Ovary (tissue), 9 donors: Measurements from ENCODE around the gene MCCD1. TPM values are rescaled to one million over a fixed set of nuclear protein-coding genes. Genes with fewer than 3 reads are reported as not detected.
A peak's percentile ranks its signal among the peaks of the same experiment; 100 is the strongest.

Experiments used
- DNase-seq, 5 donors: peaks; one replicate each; pipeline ENCODE4 v3.0.0-alpha.2; 2019 to 2020
- H3K27ac ChIP-seq, 2 donors: fragments of 200-600 bp; one replicate each; pipeline versions ENCODE4 v1.5.1 to v1.8.0; 2019 to 2022
- H3K27me3 ChIP-seq: fragments of 200-600 bp; one replicate; pipeline ENCODE4 v1.8.0; 2022
- H3K36me3 ChIP-seq: fragments of 200-600 bp; sonication (generic); one replicate; pipeline ENCODE4 v1.5.1; 2019
- H3K4me1 ChIP-seq: one replicate; pipeline ENCODE4 v1.8.1; 2013; ENCODE audit warnings: mild to moderate bottlenecking, moderate library complexity; ENCODE audit not compliant: insufficient read depth
- H3K4me3 ChIP-seq: fragments of 200-600 bp; sonication (generic); one replicate; pipeline ENCODE4 v1.5.1; 2017
- H3K9me3 ChIP-seq, 2 donors: fragments of 200-600 bp in 1 of 2; sonication (generic) in 1 of 2; one replicate each; pipeline versions ENCODE4 v1.5.1 to v1.8.1; 2013 to 2019; ENCODE audit warnings: mild to moderate bottlenecking in 1 of 2, moderate library complexity in 1 of 2
- CTCF ChIP-seq, 3 donors: fragments of 450-650 bp in 2 of 3; fragments of 200-600 bp in 1 of 3; IDR thresholded peaks; one replicate each; pipeline versions ENCODE4 v1.5.1 to v1.8.0; 2016 to 2022; ENCODE audit warnings: antibody characterized with exemption in 3 of 3, mild to moderate bottlenecking in 1 of 3
- EP300 ChIP-seq: sonication (generic); formaldehyde crosslinking; IDR thresholded peaks from one replicate; pipeline ENCODE4 v1.6.1; 2017; ENCODE audit warnings: antibody characterized with exemption
- POLR2A ChIP-seq: fragments of 450-650 bp; IDR thresholded peaks from one replicate; pipeline ENCODE4 v1.6.1; 2017; ENCODE audit warnings: antibody characterized with exemption, mild to moderate bottlenecking, moderate library complexity
- WGBS, 3 donors: extraction: QIAGEN DNeasy Blood & Tissue Kit in 1 of 3; methylation state at CpG; one replicate each; pipeline versions ENCODE4 v1.1.5 to v1.1.7; 2013 to 2017; 5-methylcytosine and 5-hydroxymethylcytosine counted together
- intact Hi-C, 4 donors: fragments of 100-400 bp; cut with DNase I; formaldehyde crosslinking; loops; one replicate each; pipeline versions ENCODE4 v1.11.0 to v1.15.1; 2022 to 2023
- polyA plus RNA-seq, 2 donors: library from polyadenylated mRNA; stranded (reverse); fragments of 200-250 nt in 1 of 2; fragments of 350-450 nt in 1 of 2; fragmentation: Illumina TruSeq in 1 of 2; extraction: RNeasy Lipid Tissue Mini Kit (QIAGEN cat#74804) in 1 of 2; gene quantifications; one replicate each; pipeline ENCODE4 v1.2.3, GENCODE V29; 2013 to 2014
- total RNA-seq, 7 donors: library from RNA; depleted of rRNA in 2 of 7; stranded (reverse); fragments of >200 nt in 2 of 7; fragmentation: NEBNext Ultra II Directional in 3 of 7; extraction: Animal tissue kit (Norgen Biotek cat#: 25700) in 3 of 7; gene quantifications; one replicate each; pipeline versions ENCODE4 v1.1.0 to v1.2.4, GENCODE V29; 2016 to 2023
- donor health status: DM: no; HTN: no; CAD: no; lungs with moderate emphysema.
- donor health status: DM: no; HTN: no; CAD: no.
- donor health status: Bipolar disorder and iron deficiency.
- donor health status: DM: yes; HTN: yes; CAD: no.
- donor health status: DM: no; HTN: no; CAD: no.
- donor health status: DM: yes; HTN: yes; CAD: no.

Gene MCCD1
- total and polyA plus RNA-seq, 9 donors, result not detected

- Histone ChIP-seq H3K9me3 (no peaks in the 10 kb centered on the region), H3K4me3 (peak within 1 kb of the TSS; percentile 63), H3K27ac (peak within 1 kb of the TSS; percentile 80 to 97), H3K27me3 (no peaks in the 10 kb centered on the region), H3K36me3 (no peaks in the 10 kb centered on the region), H3K4me1 (peaks cover 11% of the 10 kb centered on the region)
- peak; percentile 93 to 97 (median 96) for DNase-seq
- TF ChIP-seq CTCF (IDR thresholded peaks at IDR 0.05) (peak in 1 of 3 donors; percentile 22), EP300 (no peak), POLR2A (peak; percentile 78)
- WGBS, 3 donors, result 0 to 1% (median 0%) methylated on average over 43 of the region's 43 CpGs
- intact Hi-C loops, result loop anchor here in 2 of 4 donors (10.0 kb wide), 2 partner anchors 73 to 293 kb away; partner anchors contain the start of gene AIF1 (in 1 of the 2)
Observed at GRCh38 chr6:31541658-31542521, 13.1 kb downstream of the MCCD1 start, which contains the start of gene DDX39B. DDX39B (minus strand) TSS chr6:31542003; CDS start chr6:31540532, 1,471 bp downstream.

- H3K4me1 ChIP-seq, result peaks cover 17% of the 10 kb centered on the region
- no peaks in the 10 kb centered on the region for H3K27me3 ChIP-seq
- H3K27ac ChIP-seq, result no peak overlapping the region
- DNase-seq, result no peak
- no peaks in the 10 kb centered on the region for H3K9me3 ChIP-seq
- WGBS, 3 donors, result 84 to 90% (median 87%) methylated on average over 6 of the region's 6 CpGs
- no peak for TF ChIP-seq CTCF (IDR thresholded peaks at IDR 0.05)
- no peak for TF ChIP-seq EP300
- TF ChIP-seq POLR2A, result no peak
- no peak overlapping the region for H3K4me3 ChIP-seq
- H3K36me3 ChIP-seq, result no peaks in the 10 kb centered on the region
- intact Hi-C loops, result loop anchor here in 2 of 4 donors (10.0 kb wide), 2 partner anchors 71 to 291 kb away; partner anchors contain the start of gene AIF1 (in 1 of the 2)
Observed at GRCh38 chr6:31543639-31544038, 14.9 kb downstream of the MCCD1 start.

GRCh38 chr6:31544676-31545075, 15.9 kb downstream of the MCCD1 start:
- DNase-seq, result no peak
- no peak overlapping the region for H3K4me3 ChIP-seq
- intact Hi-C loops, result loop anchor here in 3 of 4 donors (5.0 to 10.0 kb wide), 5 partner anchors 38 to 290 kb away; partner anchors contain the start of genes AIF1 (in 1 of the 3) and LTB (in 1 of the 3)
- TF ChIP-seq POLR2A, result no peak
- TF ChIP-seq CTCF (IDR thresholded peaks at IDR 0.05), result no peak
- no peak for TF ChIP-seq EP300
- 67 to 72% (median 69%) methylated on average over 2 of the region's 2 CpGs for WGBS, 3 donors
- no peaks in the 10 kb centered on the region for H3K36me3 ChIP-seq
- H3K4me1 ChIP-seq, result peaks cover 10% of the 10 kb centered on the region
- H3K27me3 ChIP-seq, result no peaks in the 10 kb centered on the region
- no peak overlapping the region for H3K27ac ChIP-seq
- H3K9me3 ChIP-seq, result no peaks in the 10 kb centered on the region

GRCh38 chr6:31545291-31545690, 16.5 kb downstream of the MCCD1 start:
- DNase-seq, result no peak
- peaks cover 6% of the 10 kb centered on the region for H3K4me1 ChIP-seq
- no peak for TF ChIP-seq CTCF (IDR thresholded peaks at IDR 0.05)
- TF ChIP-seq POLR2A, result no peak
- no peak for TF ChIP-seq EP300
- H3K9me3 ChIP-seq, result no peaks in the 10 kb centered on the region
- H3K4me3 ChIP-seq, result no peak overlapping the region
- no peaks in the 10 kb centered on the region for H3K27me3 ChIP-seq
- H3K27ac ChIP-seq, result no peak overlapping the region
- 75 to 78% (median 78%) methylated on average over 7 of the region's 7 CpGs for whole genome bisulfite sequencing, 3 donors
- intact Hi-C loops, result loop anchor here in 3 of 4 donors (5.0 to 10.0 kb wide), 5 partner anchors 37 to 290 kb away; partner anchors contain the start of genes AIF1 (in 1 of the 3) and LTB (in 1 of the 3)
- no peaks in the 10 kb centered on the region for H3K36me3 ChIP-seq
